SK-N-SH (cell line): ENCODE measurements around the gene RALA.

Source experiments
- CTCF ChIP-seq: fragments of 200-600 bp; sonication (generic); IDR thresholded peaks from 2 replicates; pipeline ENCODE4 v1.6.1; 2017; ENCODE audit warnings: antibody characterized with exemption, mild to moderate bottlenecking, moderate library complexity
- EP300 ChIP-seq, 2 experiments: IDR thresholded peaks; 2 replicates each; pipeline versions ENCODE4 v1.4.0 to v1.6.1; 2012; ENCODE audit warnings: borderline replicate concordance in 1 of 2, low read depth in 1 of 2, low read length in 1 of 2
- EZH2phosphoT487 ChIP-seq: fragments of 200-600 bp; sonication (generic); IDR thresholded peaks from 2 replicates; pipeline ENCODE4 v1.6.1; 2017; ENCODE audit warnings: low read depth, mixed run types, mild to moderate bottlenecking, antibody characterized with exemption, moderate library complexity, borderline replicate concordance
- FOXM1 ChIP-seq: IDR thresholded peaks from 2 replicates; pipeline ENCODE4 v1.4.0; 2012; ENCODE audit warnings: low read depth, mild to moderate bottlenecking
- GATA2 ChIP-seq: sonication (generic); formaldehyde crosslinking; IDR thresholded peaks from 2 replicates; pipeline ENCODE4 v1.5.0; 2020; ENCODE audit warnings: mild to moderate bottlenecking, missing genetic modification reagents
- NFIC ChIP-seq: IDR thresholded peaks from 2 replicates; pipeline ENCODE4 v1.4.0; 2012; ENCODE audit warnings: borderline replicate concordance
- POLR2AphosphoS5 ChIP-seq: IDR thresholded peaks from 2 replicates; pipeline ENCODE4 v1.6.1; 2012; ENCODE audit warnings: low read depth, low read length
- RAD21 ChIP-seq: IDR thresholded peaks from 2 replicates; pipeline ENCODE4 v1.6.1; 2012; ENCODE audit warnings: mild to moderate bottlenecking, low read length
- RCOR1 ChIP-seq: fragments of 150-350 bp; IDR thresholded peaks from 2 replicates; pipeline ENCODE4 v1.6.1; 2017; ENCODE audit warnings: antibody characterized with exemption, low read length
- REST ChIP-seq: IDR thresholded peaks from 2 replicates; pipeline ENCODE4 v1.6.1; 2012; ENCODE audit warnings: mild to moderate bottlenecking, low read depth, low read length, moderate library complexity
- TEAD4 ChIP-seq: IDR thresholded peaks from 2 replicates; pipeline ENCODE4 v1.4.0; 2012; ENCODE audit warnings: mild to moderate bottlenecking, borderline replicate concordance; ENCODE audit not compliant: insufficient read depth
- USF1 ChIP-seq: IDR thresholded peaks from 2 replicates; pipeline ENCODE4 v1.4.0; 2012; ENCODE audit warnings: low read depth, borderline replicate concordance
- TF ChIP-seq, protein P1 (sequence below): IDR thresholded peaks from 2 replicates; pipeline ENCODE4; 2012

GRCh38 chr7:39606352-39606751, 17.0 kb upstream of the RALA start:
- TF ChIP-seq RCOR1, result no peak
- no peak for TF ChIP-seq GATA2 (CRISPR knock-in tag)
- no peak for TF ChIP-seq CTCF
- no peak for TF ChIP-seq USF1
- TF ChIP-seq REST, result no peak
- TF ChIP-seq POLR2AphosphoS5, result no peak
- TF ChIP-seq EP300 (IDR thresholded peaks at IDR 0.05; ENCODE audit: borderline replicate concordance in 1 of 2, low read depth in 1 of 2, low read length in 1 of 2), result no peak
- no peak for TF ChIP-seq EZH2phosphoT487
- TF ChIP-seq, protein P1, sequence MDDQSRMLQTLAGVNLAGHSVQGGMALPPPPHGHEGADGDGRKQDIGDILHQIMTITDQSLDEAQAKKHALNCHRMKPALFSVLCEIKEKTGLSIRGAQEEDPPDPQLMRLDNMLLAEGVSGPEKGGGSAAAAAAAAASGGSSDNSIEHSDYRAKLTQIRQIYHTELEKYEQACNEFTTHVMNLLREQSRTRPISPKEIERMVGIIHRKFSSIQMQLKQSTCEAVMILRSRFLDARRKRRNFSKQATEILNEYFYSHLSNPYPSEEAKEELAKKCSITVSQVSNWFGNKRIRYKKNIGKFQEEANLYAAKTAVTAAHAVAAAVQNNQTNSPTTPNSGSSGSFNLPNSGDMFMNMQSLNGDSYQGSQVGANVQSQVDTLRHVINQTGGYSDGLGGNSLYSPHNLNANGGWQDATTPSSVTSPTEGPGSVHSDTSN, result no peak
- TF ChIP-seq FOXM1, result no peak
- TF ChIP-seq NFIC, result no peak
- no peak for TF ChIP-seq TEAD4
- no peak for TF ChIP-seq RAD21
